HG02763 (cell line): ENCODE measurements around the gene ADCY6.

Experiments used
- ATAC-seq: cut with Tn5 transposase; IDR thresholded peaks from one replicate; pipeline ENCODE4 v1.9.1; 2021; ENCODE audit warnings: mild to moderate bottlenecking, moderate library complexity; ENCODE audit not compliant: unreplicated experiment

The ADCY6 gene

GRCh38 chr12:48786591-48787544, 2.0 kb downstream of the ADCY6 start:
- no peak for ATAC-seq

GRCh38 chr12:48783432-48783831, 5.5 kb downstream of the ADCY6 start:
- ATAC-seq: no peak

GRCh38 chr12:48782457-48783395, 6.2 kb downstream of the ADCY6 start:
- no peak for ATAC-seq

GRCh38 chr12:48781750-48782456, 7.0 kb downstream of the ADCY6 start:
- ATAC-seq: no peak

GRCh38 chr12:48780381-48781025, 8.4 kb downstream of the ADCY6 start:
- ATAC-seq: no peak

GRCh38 chr12:48779869-48780268, 9.0 kb downstream of the ADCY6 start:
- ATAC-seq: no peak

- ATAC-seq: no peak
Observed at GRCh38 chr12:48777501-48778400, 11.1 kb downstream of the ADCY6 start.

GRCh38 chr12:48776956-48777355, 11.9 kb downstream of the ADCY6 start:
- no peak for ATAC-seq

- ATAC-seq: no peak
Observed at GRCh38 chr12:48775991-48776649, 12.8 kb downstream of the ADCY6 start.

GRCh38 chr12:48775299-48775698, 13.6 kb downstream of the ADCY6 start:
- no peak for ATAC-seq

GRCh38 chr12:48774516-48774915, 14.4 kb downstream of the ADCY6 start:
- no peak for ATAC-seq

GRCh38 chr12:48773686-48774085, 15.2 kb downstream of the ADCY6 start:
- no peak for ATAC-seq

GRCh38 chr12:48771588-48772112, 17.2 kb downstream of the ADCY6 start:
- ATAC-seq: no peak

- no peak for ATAC-seq
Observed at GRCh38 chr12:48770756-48771155, 18.1 kb downstream of the ADCY6 start.

- no peak for ATAC-seq
Observed at GRCh38 chr12:48768736-48769135, 20.2 kb downstream of the ADCY6 start.

- ATAC-seq: no peak
Observed at GRCh38 chr12:48768147-48768546, 20.7 kb downstream of the ADCY6 start.

- ATAC-seq: no peak
Observed at GRCh38 chr12:48767521-48767920, 21.4 kb downstream of the ADCY6 start.

- ATAC-seq: no peak
Observed at GRCh38 chr12:48767047-48767446, 21.8 kb downstream of the ADCY6 start.

GRCh38 chr12:48765753-48766162, 23.1 kb downstream of the ADCY6 start:
- ATAC-seq: peak; percentile 53
